HepG2 (cell line): ENCODE measurements around the gene EGFR. TPM values are rescaled to one million over a fixed set of nuclear protein-coding genes. Genes with fewer than 3 reads are reported as not detected.

Experiments used
- ASH2L ChIP-seq: fragments of 300-600, 200-600 bp; sonication (generic); IDR thresholded peaks from 2 replicates; pipeline ENCODE4 v1.7.0; 2017; ENCODE audit warnings: low read depth, mild to moderate bottlenecking, moderate library complexity, mixed read lengths, low read length; ENCODE audit not compliant: insufficient read length
- ATF3 ChIP-seq: sonication (generic); formaldehyde crosslinking; IDR thresholded peaks from 2 replicates; pipeline ENCODE4 v1.4.0; 2020; ENCODE audit warnings: missing genetic modification reagents
- DPF2 ChIP-seq: sonication (generic); formaldehyde crosslinking; IDR thresholded peaks from 2 replicates; pipeline ENCODE4 v1.4.0; 2020; ENCODE audit warnings: mild to moderate bottlenecking, low read depth, missing genetic modification reagents, borderline replicate concordance
- ESRRA ChIP-seq: sonication (generic); formaldehyde crosslinking; IDR thresholded peaks from 2 replicates; pipeline ENCODE4 v1.5.1; 2020; ENCODE audit warnings: mild to moderate bottlenecking, low read depth, missing genetic modification reagents
- KDM3A ChIP-seq: IDR thresholded peaks from 2 replicates; pipeline ENCODE4 v1.6.1; 2018; ENCODE audit warnings: low read depth, missing compliant biosample characterization
- REPIN1 ChIP-seq: sonication (generic); formaldehyde crosslinking; IDR thresholded peaks from 2 replicates; pipeline ENCODE4 v1.8.0; 2022; ENCODE audit warnings: missing genetic modification reagents, low read depth, mild to moderate bottlenecking, borderline replicate concordance
- RFXANK ChIP-seq: IDR thresholded peaks from 2 replicates; pipeline ENCODE4 v1.6.1; 2016
- SP5 ChIP-seq: IDR thresholded peaks from 2 replicates; pipeline ENCODE4 v1.6.1; 2016; ENCODE audit warnings: low read depth, borderline replicate concordance
- SRSF4 ChIP-seq: fragments of 200-400 bp; formaldehyde crosslinking; IDR thresholded peaks from one replicate; pipeline ENCODE4 v1.6.1; 2018; ENCODE audit warnings: mild to moderate bottlenecking, low read depth, low read length, moderate library complexity; ENCODE audit not compliant: poor library complexity, severe bottlenecking
- SYNCRIP ChIP-seq: fragments of 200-400 bp; formaldehyde crosslinking; IDR thresholded peaks from 2 replicates; pipeline ENCODE4 v1.6.1; 2018; ENCODE audit warnings: mild to moderate bottlenecking, low read depth, low read length; ENCODE audit not compliant: insufficient read depth
- THAP9 ChIP-seq: sonication (generic); formaldehyde crosslinking; IDR thresholded peaks from 2 replicates; pipeline ENCODE4; 2020; ENCODE audit warnings: missing genetic modification reagents, mild to moderate bottlenecking, borderline replicate concordance
- ZBTB4 ChIP-seq: sonication (generic); formaldehyde crosslinking; IDR thresholded peaks from 2 replicates; pipeline ENCODE4 v1.4.0; 2020; ENCODE audit warnings: missing genetic modification reagents, mild to moderate bottlenecking, borderline replicate concordance
- ZMYM3 ChIP-seq: sonication (generic); formaldehyde crosslinking; IDR thresholded peaks from 2 replicates; pipeline ENCODE4 v1.5.1; 2020; ENCODE audit warnings: mild to moderate bottlenecking, missing genetic modification reagents
- ZNF264 ChIP-seq: sonication (generic); formaldehyde crosslinking; IDR thresholded peaks from 2 replicates; pipeline ENCODE4 v1.4.0; 2020; ENCODE audit warnings: missing genetic modification reagents
- ZNF274 ChIP-seq: sonication (generic); formaldehyde crosslinking; IDR thresholded peaks from 2 replicates; pipeline ENCODE4 v1.5.1; 2020; ENCODE audit warnings: mild to moderate bottlenecking, missing genetic modification reagents
- ZNF414 ChIP-seq: sonication (generic); formaldehyde crosslinking; IDR thresholded peaks from 2 replicates; pipeline ENCODE4 v1.5.0; 2020; ENCODE audit warnings: missing genetic modification reagents
- ZNF644 ChIP-seq: IDR thresholded peaks from 2 replicates; pipeline ENCODE4 v1.6.1; 2016; ENCODE audit warnings: low read depth
- ZNF776 ChIP-seq: sonication (generic); formaldehyde crosslinking; IDR thresholded peaks from 2 replicates; pipeline ENCODE4 v1.4.0; 2020; ENCODE audit warnings: mild to moderate bottlenecking, missing genetic modification reagents
- ZNF878 ChIP-seq: sonication (generic); formaldehyde crosslinking; IDR thresholded peaks from 2 replicates; pipeline ENCODE4 v1.8.1; 2023; ENCODE audit warnings: mild to moderate bottlenecking, missing genetic modification reagents, moderate library complexity
- polyA plus RNA-seq, 8 experiments: library from polyadenylated mRNA; depleted of rRNA in 3 of 8; stranded (reverse) in 7 of 8; unstranded in 1 of 8; fragments of >200 nt; fragmentation: Illumina TruSeq in 4 of 8; extraction: Trizol in 4 of 8; gene quantifications; 2 replicates each; pipeline versions ENCODE4 v1.2.1 to v1.2.3, GENCODE V29; 2011 to 2016; ENCODE audit warnings: low read depth in 4 of 8, missing spikeins in 1 of 8, mixed read lengths in 1 of 8; ENCODE audit not compliant: insufficient read depth in 1 of 8
- total RNA-seq, 5 experiments: library from RNA; depleted of rRNA; stranded (reverse); fragments of >200 nt; fragmentation: Illumina TruSeq; extraction: Trizol; gene quantifications; 2 replicates each; pipeline ENCODE4 v1.2.3, GENCODE V29; 2016; ENCODE audit warnings: low read depth in 1 of 5
- TF ChIP-seq, protein P1 (sequence below): sonication (generic); formaldehyde crosslinking; IDR thresholded peaks from 2 replicates; pipeline ENCODE4 v1.9.0; 2021; ENCODE audit warnings: missing genetic modification reagents, mild to moderate bottlenecking, borderline replicate concordance

Gene EGFR
- total and polyA plus RNA-seq, 2 of the 13 experiments (the other 11 are each of a cell fraction or from before 2014, with no cell fraction given): 7.0 to 10.0 TPM

GRCh38 chr7:55254596-55255495, 236.0 kb downstream of the EGFR start (continued):
- TF ChIP-seq ZBTB4 (CRISPR knock-in tag) (no peak), ASH2L (no peak), ESRRA (CRISPR knock-in tag) (0 out of 2 replicates have a peak, but pooled peaks have one; percentile 35), ZNF264 (no peak), REPIN1 (CRISPR knock-in tag) (peak; percentile 83), ZNF414 (peak; percentile 27; the same call in 1 of the 2 replicates), ATF3 (CRISPR knock-in tag) (no peak), THAP9 (CRISPR knock-in tag) (no peak), ZNF644 (CRISPR knock-in tag) (no peak), DPF2 (CRISPR knock-in tag) (no peak), ZNF274 (no peak), SRSF4 (no peak), SP5 (CRISPR knock-in tag) (no peak), RFXANK (no peak), ZNF878 (CRISPR knock-in tag) (no peak), KDM3A (CRISPR knock-in tag) (peak; percentile 37; the same call in 1 of the 2 replicates), ZMYM3 (CRISPR knock-in tag) (no peak), SYNCRIP (no peak), ZNF776 (CRISPR knock-in tag) (peak; percentile 95)
- TF ChIP-seq, protein P1, sequence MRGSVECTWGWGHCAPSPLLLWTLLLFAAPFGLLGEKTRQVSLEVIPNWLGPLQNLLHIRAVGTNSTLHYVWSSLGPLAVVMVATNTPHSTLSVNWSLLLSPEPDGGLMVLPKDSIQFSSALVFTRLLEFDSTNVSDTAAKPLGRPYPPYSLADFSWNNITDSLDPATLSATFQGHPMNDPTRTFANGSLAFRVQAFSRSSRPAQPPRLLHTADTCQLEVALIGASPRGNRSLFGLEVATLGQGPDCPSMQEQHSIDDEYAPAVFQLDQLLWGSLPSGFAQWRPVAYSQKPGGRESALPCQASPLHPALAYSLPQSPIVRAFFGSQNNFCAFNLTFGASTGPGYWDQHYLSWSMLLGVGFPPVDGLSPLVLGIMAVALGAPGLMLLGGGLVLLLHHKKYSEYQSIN (CRISPR knock-in tag): no peak
